GM21390 (cell line): Measurements from ENCODE around the gene DPF3.

Experiments
- ATAC-seq: cut with Tn5 transposase; IDR thresholded peaks from one replicate; pipeline ENCODE4 v1.9.1; 2021; ENCODE audit not compliant: unreplicated experiment

The DPF3 gene

DNA sequence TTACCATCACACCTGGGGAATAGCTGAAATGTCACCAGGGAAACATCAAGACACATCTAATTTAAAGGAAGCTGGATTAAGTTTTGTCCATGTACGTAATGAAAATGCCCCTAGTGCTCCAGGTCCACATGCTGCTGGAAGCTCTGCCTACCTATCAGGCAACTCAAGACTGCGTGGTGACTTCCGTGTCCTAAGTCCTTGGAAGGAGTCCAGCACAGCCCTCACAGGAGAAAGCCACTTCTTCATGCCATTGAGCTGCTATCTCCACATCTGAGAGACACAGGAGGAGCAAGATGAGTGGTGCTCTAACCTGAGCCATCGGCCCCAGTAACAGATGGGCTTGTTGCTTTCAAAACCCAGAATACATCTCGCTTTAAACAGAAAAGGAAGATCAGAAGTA is 316.4 kb downstream of the DPF3 start:
- ATAC-seq: no peak

DNA sequence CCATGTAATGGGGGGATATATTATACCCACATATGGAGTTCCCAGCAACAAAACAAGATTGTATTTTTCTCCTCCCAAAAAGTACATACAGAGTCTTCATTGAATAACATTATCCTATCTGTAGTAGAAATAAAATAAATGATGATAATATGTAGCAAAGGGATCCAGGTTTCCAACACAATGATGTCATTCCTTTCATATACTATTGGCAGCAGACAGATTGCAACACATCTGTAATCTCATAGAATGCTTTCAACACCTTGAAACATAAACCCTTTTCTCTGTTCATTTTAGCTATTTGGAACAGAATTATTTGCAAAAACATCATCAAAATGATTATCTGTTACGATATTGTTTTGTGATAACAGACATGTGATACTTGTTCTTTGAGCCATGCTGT is 317.6 kb downstream of the DPF3 start:
- ATAC-seq: no peak

- no peak for ATAC-seq
Measured at GRCh38 chr14:72574715-72575114, 319.2 kb downstream of the DPF3 start.

GRCh38 chr14:72573725-72574417 is 320.0 kb downstream of the DPF3 start:
- ATAC-seq: no peak
